Ishikawa (cell line): ENCODE measurements around the gene SPATC1L.

Experiments used
- CEBPB ChIP-seq: IDR thresholded peaks from 2 replicates; pipeline ENCODE4 v1.6.1; 2012
- FOXM1 ChIP-seq: IDR thresholded peaks from 2 replicates; pipeline ENCODE4 v1.6.1; 2012; ENCODE audit warnings: low read depth, borderline replicate concordance
- RAD21 ChIP-seq: IDR thresholded peaks from 2 replicates; pipeline ENCODE4 v1.6.1; 2012; ENCODE audit warnings: low read depth
- TAF1 ChIP-seq: IDR thresholded peaks from 2 replicates; pipeline ENCODE4 v1.6.1; 2012; ENCODE audit warnings: low read depth, mild to moderate bottlenecking
- TCF12 ChIP-seq: IDR thresholded peaks from 2 replicates; pipeline ENCODE4 v1.6.1; 2012; ENCODE audit warnings: low read depth
- ZBTB7A ChIP-seq: IDR thresholded peaks from 2 replicates; pipeline ENCODE4 v1.6.1; 2012; ENCODE audit warnings: low read depth

DNA sequence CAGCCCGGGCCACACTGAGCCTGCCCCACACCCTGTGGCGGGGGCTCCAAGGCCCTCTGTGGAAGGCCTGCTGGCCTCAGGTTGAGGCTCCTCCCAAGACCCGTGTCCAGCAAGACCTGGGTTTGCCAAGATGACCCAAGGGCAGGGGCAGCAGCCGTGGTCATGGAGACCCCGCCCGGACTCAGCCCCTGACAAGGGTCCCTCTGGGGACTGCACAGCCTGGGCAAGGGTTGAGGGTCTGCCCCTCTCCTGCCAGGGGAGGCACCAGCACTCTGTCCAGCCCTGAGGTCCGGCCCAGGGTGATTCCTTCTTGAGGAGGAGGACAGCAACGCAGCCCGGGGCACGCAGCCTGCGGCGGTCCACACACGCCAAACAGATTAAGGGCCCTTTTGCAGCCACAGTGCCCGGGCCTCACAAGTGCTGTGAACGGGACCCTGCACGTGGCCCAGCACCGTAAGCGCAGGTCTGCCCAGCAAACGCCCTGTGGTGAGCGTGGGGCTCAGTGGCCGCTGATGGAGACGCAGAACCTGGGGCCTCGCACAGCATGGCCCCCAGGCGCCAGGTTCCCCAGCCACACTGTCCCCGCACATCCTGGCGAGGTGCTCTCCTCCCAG, 3.4 kb downstream of the SPATC1L start:
- TF ChIP-seq FOXM1 (no peak), TCF12 (no peak), CEBPB (no peak), ZBTB7A (no peak), RAD21 (no peak), TAF1 (no peak)
